OCI-LY3 (cell line): Measurements from ENCODE around the gene TBC1D16.

Source experiments
- EZH2phosphoT487 ChIP-seq: fragments of 200-600 bp; shearing (Covaris generic); IDR thresholded peaks from 2 replicates; pipeline ENCODE4 v1.6.1; 2018; ENCODE audit warnings: antibody characterized with exemption, mixed run types, low read depth
- TF ChIP-seq, protein P1 (sequence below): fragments of 200-600, 300-600 bp; sonication (generic); IDR thresholded peaks from 2 replicates; pipeline ENCODE4 v1.5.1; 2014; ENCODE audit warnings: antibody characterized with exemption, low read length, low read depth

DNA sequence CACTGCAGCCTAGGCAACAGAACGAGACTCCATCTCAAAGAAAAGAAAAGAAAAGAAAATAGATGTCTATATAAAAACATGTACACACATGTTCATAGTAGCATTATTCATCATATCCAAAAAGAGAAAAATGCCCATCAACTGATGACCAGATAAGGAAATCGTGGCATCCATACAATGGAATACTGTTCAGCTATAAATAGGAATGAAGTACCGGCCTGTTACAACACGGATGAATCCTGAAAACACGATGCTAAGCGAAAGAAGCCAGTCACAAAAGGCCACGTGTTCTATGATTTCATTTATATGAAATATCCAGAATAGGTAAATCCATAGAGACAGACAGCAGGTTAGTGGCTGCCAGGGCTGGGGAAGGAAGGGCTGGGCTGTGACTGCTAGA lies 65.8 kb downstream of the TBC1D16 start:
- TF ChIP-seq, protein P1, sequence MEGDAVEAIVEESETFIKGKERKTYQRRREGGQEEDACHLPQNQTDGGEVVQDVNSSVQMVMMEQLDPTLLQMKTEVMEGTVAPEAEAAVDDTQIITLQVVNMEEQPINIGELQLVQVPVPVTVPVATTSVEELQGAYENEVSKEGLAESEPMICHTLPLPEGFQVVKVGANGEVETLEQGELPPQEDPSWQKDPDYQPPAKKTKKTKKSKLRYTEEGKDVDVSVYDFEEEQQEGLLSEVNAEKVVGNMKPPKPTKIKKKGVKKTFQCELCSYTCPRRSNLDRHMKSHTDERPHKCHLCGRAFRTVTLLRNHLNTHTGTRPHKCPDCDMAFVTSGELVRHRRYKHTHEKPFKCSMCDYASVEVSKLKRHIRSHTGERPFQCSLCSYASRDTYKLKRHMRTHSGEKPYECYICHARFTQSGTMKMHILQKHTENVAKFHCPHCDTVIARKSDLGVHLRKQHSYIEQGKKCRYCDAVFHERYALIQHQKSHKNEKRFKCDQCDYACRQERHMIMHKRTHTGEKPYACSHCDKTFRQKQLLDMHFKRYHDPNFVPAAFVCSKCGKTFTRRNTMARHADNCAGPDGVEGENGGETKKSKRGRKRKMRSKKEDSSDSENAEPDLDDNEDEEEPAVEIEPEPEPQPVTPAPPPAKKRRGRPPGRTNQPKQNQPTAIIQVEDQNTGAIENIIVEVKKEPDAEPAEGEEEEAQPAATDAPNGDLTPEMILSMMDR = no peak
- TF ChIP-seq EZH2phosphoT487 = no peak
